Liver (tissue), 9 donors: ENCODE results near the gene SNAPC4. TPM values are rescaled to one million over a fixed set of nuclear protein-coding genes. Genes with fewer than 3 reads are reported as not detected.

Source experiments
- DNase-seq: peaks from one replicate; pipeline ENCODE4 v3.0.0-alpha.2; 2017; ENCODE audit warnings: low spot score
- H3K27ac ChIP-seq, 2 donors: one replicate each; pipeline ENCODE4 v1.7.0; 2013; ENCODE audit warnings: inconsistent platforms in 2 of 2, low read length in 2 of 2, control low read depth in 1 of 2, low read depth in 1 of 2, mild to moderate bottlenecking in 1 of 2
- H3K27me3 ChIP-seq, 4 donors: one replicate each; pipeline versions ENCODE4 v1.6.1 to v1.7.0; 2013; ENCODE audit warnings: low read length in 3 of 4, inconsistent platforms in 1 of 4, mild to moderate bottlenecking in 1 of 4, moderate library complexity in 1 of 4; ENCODE audit not compliant: control insufficient read depth in 4 of 4, insufficient read depth in 4 of 4
- H3K36me3 ChIP-seq, 4 donors: one replicate each; pipeline versions ENCODE4 v1.6.1 to v1.7.0; 2013; ENCODE audit warnings: low read length in 3 of 4, mild to moderate bottlenecking in 3 of 4, low read depth in 1 of 4, moderate library complexity in 1 of 4; ENCODE audit not compliant: control insufficient read depth in 4 of 4, insufficient read depth in 3 of 4
- H3K4me1 ChIP-seq, 4 donors: one replicate each; pipeline versions ENCODE4 v1.6.1 to v1.7.0; 2013; ENCODE audit warnings: low read length in 3 of 4, mild to moderate bottlenecking in 3 of 4, moderate library complexity in 1 of 4; ENCODE audit not compliant: control insufficient read depth in 4 of 4, insufficient read depth in 4 of 4
- H3K4me3 ChIP-seq, 3 donors: one replicate each; pipeline versions ENCODE4 v1.6.1 to v1.7.0; 2013; ENCODE audit warnings: low read length in 3 of 3, control low read depth in 1 of 3, low read depth in 1 of 3, mild to moderate bottlenecking in 1 of 3
- H3K9ac ChIP-seq, 2 donors: one replicate each; pipeline ENCODE4 v1.7.0; 2013; ENCODE audit warnings: low read length in 2 of 2, mild to moderate bottlenecking in 2 of 2, moderate library complexity in 2 of 2, control low read depth in 1 of 2, low read depth in 1 of 2
- H3K9me3 ChIP-seq, 4 donors: one replicate each; pipeline versions ENCODE4 v1.6.1 to v1.7.0; 2013; ENCODE audit warnings: low read length in 3 of 4; ENCODE audit not compliant: control insufficient read depth in 4 of 4
- ATF3 ChIP-seq: IDR thresholded peaks from 2 replicates; pipeline ENCODE4 v1.6.1; 2016; ENCODE audit warnings: antibody characterized with exemption
- EGR1 ChIP-seq, 2 donors: IDR thresholded peaks; 2 replicates each; pipeline ENCODE4 v1.6.1; 2016 to 2018; ENCODE audit warnings: antibody characterized with exemption in 2 of 2, low read depth in 2 of 2
- FOXA1 ChIP-seq: IDR thresholded peaks from 2 replicates; pipeline ENCODE4 v1.6.1; 2016; ENCODE audit warnings: antibody characterized with exemption
- FOXA2 ChIP-seq: IDR thresholded peaks from 2 replicates; pipeline ENCODE4 v1.6.1; 2016; ENCODE audit warnings: antibody characterized with exemption
- GABPA ChIP-seq, 2 donors: IDR thresholded peaks in 1 of 2; conservative IDR thresholded peaks in 1 of 2; 2 replicates each; pipeline ENCODE4 v1.6.1; 2016; ENCODE audit warnings: antibody characterized with exemption in 2 of 2, mild to moderate bottlenecking in 1 of 2, moderate library complexity in 1 of 2
- HNF4A ChIP-seq, 2 donors: conservative IDR thresholded peaks; 2 replicates each; pipeline ENCODE4 v1.6.1; 2016; ENCODE audit warnings: antibody characterized with exemption in 2 of 2, mild to moderate bottlenecking in 2 of 2
- HNF4G ChIP-seq: IDR thresholded peaks from 2 replicates; pipeline ENCODE4 v1.6.1; 2016; ENCODE audit warnings: antibody characterized with exemption
- JUND ChIP-seq, 2 donors: IDR thresholded peaks; 2 replicates each; pipeline ENCODE4 v1.6.1; 2016; ENCODE audit warnings: antibody characterized with exemption in 2 of 2
- MAX ChIP-seq: IDR thresholded peaks from 2 replicates; pipeline ENCODE4 v1.6.1; 2016; ENCODE audit warnings: antibody characterized with exemption
- NR2F2 ChIP-seq: IDR thresholded peaks from 2 replicates; pipeline ENCODE4 v1.6.1; 2016; ENCODE audit warnings: antibody characterized with exemption
- RAD21 ChIP-seq, 2 donors: IDR thresholded peaks; 2 replicates each; pipeline ENCODE4 v1.6.1; 2016; ENCODE audit warnings: antibody characterized with exemption in 2 of 2, mild to moderate bottlenecking in 2 of 2
- RXRA ChIP-seq, 2 donors: IDR thresholded peaks; 2 replicates each; pipeline ENCODE4 v1.6.1; 2017 to 2018; ENCODE audit warnings: antibody characterized with exemption in 2 of 2, mild to moderate bottlenecking in 1 of 2
- SP1 ChIP-seq: IDR thresholded peaks from 2 replicates; pipeline ENCODE4 v1.6.1; 2018; ENCODE audit warnings: antibody characterized with exemption, mild to moderate bottlenecking
- YY1 ChIP-seq: IDR thresholded peaks from 2 replicates; pipeline ENCODE4 v1.6.1; 2016; ENCODE audit warnings: antibody characterized with exemption, mild to moderate bottlenecking
- WGBS: extraction: QIAGEN DNeasy Blood & Tissue Kit; methylation state at CpG from one replicate; pipeline ENCODE4 v1.1.7; 2013; 5-methylcytosine and 5-hydroxymethylcytosine counted together
- polyA plus RNA-seq, 2 donors: library from polyadenylated mRNA; stranded (reverse) in 1 of 2; unstranded in 1 of 2; fragments of 200-250 nt in 1 of 2; fragments of >200 nt in 1 of 2; fragmentation: Nextera tagmentation in 1 of 2; extraction: Ambion mirVana in 1 of 2; gene quantifications; one replicate each; pipeline versions ENCODE4 v1.2.1 to v1.2.3, GENCODE V29; 2013 to 2015
- total RNA-seq, 2 donors: library from RNA; depleted of rRNA; stranded (reverse); fragments of >200 nt; gene quantifications; one replicate each; pipeline ENCODE4 v1.2.3, GENCODE V29; 2014
- TF ChIP-seq, protein P1 (sequence below): IDR thresholded peaks from 2 replicates; pipeline ENCODE4 v1.6.1; 2016; ENCODE audit warnings: antibody characterized with exemption, mild to moderate bottlenecking
- TF ChIP-seq, protein P2 (sequence below): fragments of 150-350 bp; IDR thresholded peaks from 2 replicates; pipeline ENCODE4 v1.5.1; 2017; ENCODE audit warnings: improper control_type of control experiment, low read depth, low read length; ENCODE audit not compliant: missing input control
- TF ChIP-seq, protein P3 (sequence below): IDR thresholded peaks from 2 replicates; pipeline ENCODE4 v1.6.1; 2016; ENCODE audit warnings: antibody characterized with exemption
- donor health status: healthy.
- donor health status: healthy.
- donor health status: healthy.
- donor health status: healthy.
- donor health status: healthy.

The SNAPC4 gene
- total and polyA plus RNA-seq, 4 donors, result 0.75 to 4.2 (median 3.1) TPM

GRCh38 chr9:136448655-136449054, 48.7 kb upstream of the SNAPC4 start:
- TF ChIP-seq ATF3 (no peak), EGR1 (IDR thresholded peaks at IDR 0.05; ENCODE audit: low read depth in 2 of 2) (no peak), GABPA (IDR thresholded peaks at IDR 0.05 in 1 of 2, conservative IDR thresholded peaks at IDR 0.05 in 1 of 2) (no peak), NR2F2 (no peak), YY1 (no peak), FOXA2 (no peak), RXRA (IDR thresholded peaks at IDR 0.05) (no peak)
- TF ChIP-seq, protein P1, sequence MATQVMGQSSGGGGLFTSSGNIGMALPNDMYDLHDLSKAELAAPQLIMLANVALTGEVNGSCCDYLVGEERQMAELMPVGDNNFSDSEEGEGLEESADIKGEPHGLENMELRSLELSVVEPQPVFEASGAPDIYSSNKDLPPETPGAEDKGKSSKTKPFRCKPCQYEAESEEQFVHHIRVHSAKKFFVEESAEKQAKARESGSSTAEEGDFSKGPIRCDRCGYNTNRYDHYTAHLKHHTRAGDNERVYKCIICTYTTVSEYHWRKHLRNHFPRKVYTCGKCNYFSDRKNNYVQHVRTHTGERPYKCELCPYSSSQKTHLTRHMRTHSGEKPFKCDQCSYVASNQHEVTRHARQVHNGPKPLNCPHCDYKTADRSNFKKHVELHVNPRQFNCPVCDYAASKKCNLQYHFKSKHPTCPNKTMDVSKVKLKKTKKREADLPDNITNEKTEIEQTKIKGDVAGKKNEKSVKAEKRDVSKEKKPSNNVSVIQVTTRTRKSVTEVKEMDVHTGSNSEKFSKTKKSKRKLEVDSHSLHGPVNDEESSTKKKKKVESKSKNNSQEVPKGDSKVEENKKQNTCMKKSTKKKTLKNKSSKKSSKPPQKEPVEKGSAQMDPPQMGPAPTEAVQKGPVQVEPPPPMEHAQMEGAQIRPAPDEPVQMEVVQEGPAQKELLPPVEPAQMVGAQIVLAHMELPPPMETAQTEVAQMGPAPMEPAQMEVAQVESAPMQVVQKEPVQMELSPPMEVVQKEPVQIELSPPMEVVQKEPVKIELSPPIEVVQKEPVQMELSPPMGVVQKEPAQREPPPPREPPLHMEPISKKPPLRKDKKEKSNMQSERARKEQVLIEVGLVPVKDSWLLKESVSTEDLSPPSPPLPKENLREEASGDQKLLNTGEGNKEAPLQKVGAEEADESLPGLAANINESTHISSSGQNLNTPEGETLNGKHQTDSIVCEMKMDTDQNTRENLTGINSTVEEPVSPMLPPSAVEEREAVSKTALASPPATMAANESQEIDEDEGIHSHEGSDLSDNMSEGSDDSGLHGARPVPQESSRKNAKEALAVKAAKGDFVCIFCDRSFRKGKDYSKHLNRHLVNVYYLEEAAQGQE, result no peak
- H3K9ac ChIP-seq, result no peak overlapping the region
- H3K9me3 ChIP-seq, result no peaks in the 10 kb centered on the region
- WGBS, result 94% methylated on average over 3 of the region's 3 CpGs
- H3K27ac ChIP-seq, result no peak overlapping the region
- peaks cover 26 to 86% (median 73%) of the 10 kb centered on the region in 4 donors for H3K36me3 ChIP-seq
- no peak overlapping the region for H3K4me3 ChIP-seq
- no peaks in the 10 kb centered on the region for H3K27me3 ChIP-seq
- H3K4me1 ChIP-seq, result no peaks in the 10 kb centered on the region
- no peak for DNase-seq

DNA sequence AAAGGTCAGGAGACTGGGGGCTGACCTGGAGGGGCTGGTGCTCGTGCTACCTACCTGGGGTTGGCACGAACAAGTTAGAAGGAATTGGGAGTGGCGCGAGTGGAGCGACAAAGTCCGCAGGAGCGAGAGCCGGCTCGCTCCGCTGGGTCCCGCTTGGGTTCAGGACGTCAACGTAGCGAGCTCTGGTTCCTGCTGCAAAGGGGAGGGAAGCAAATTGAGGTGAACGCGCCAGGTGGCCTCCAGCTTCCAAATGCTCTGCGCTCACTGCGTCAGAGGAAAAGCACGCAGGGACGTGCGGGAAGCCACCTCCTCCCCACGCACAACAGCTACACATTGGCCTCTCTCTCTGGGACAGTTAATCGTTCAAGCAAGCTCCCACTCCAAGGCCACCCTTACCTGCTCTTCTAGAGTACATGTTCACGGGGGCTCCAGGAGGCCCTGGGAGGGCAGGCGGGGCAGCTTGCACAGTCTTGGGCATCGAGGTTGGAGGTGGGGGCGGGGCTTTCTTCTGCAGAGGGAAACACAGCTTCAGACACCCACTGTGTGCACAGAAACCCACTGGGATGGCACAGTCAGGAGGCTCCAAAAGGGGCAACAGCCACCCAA, 47.3 kb upstream of the SNAPC4 start:
- WGBS, result 95% methylated on average over 27 of the region's 27 CpGs
- H3K4me1 ChIP-seq, result peaks cover 2 to 11% (median 9%) of the 10 kb centered on the region in 4 donors
- H3K36me3 ChIP-seq, result peaks cover 32 to 92% (median 72%) of the 10 kb centered on the region in 4 donors
- no peak for DNase-seq
- H3K27me3 ChIP-seq, result no peaks in the 10 kb centered on the region
- H3K9ac ChIP-seq, result no peak overlapping the region
- no peak for TF ChIP-seq GABPA (IDR thresholded peaks at IDR 0.05 in 1 of 2, conservative IDR thresholded peaks at IDR 0.05 in 1 of 2)
- TF ChIP-seq HNF4A (conservative IDR thresholded peaks at IDR 0.05), result no peak
- TF ChIP-seq, protein P2, sequence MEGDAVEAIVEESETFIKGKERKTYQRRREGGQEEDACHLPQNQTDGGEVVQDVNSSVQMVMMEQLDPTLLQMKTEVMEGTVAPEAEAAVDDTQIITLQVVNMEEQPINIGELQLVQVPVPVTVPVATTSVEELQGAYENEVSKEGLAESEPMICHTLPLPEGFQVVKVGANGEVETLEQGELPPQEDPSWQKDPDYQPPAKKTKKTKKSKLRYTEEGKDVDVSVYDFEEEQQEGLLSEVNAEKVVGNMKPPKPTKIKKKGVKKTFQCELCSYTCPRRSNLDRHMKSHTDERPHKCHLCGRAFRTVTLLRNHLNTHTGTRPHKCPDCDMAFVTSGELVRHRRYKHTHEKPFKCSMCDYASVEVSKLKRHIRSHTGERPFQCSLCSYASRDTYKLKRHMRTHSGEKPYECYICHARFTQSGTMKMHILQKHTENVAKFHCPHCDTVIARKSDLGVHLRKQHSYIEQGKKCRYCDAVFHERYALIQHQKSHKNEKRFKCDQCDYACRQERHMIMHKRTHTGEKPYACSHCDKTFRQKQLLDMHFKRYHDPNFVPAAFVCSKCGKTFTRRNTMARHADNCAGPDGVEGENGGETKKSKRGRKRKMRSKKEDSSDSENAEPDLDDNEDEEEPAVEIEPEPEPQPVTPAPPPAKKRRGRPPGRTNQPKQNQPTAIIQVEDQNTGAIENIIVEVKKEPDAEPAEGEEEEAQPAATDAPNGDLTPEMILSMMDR, result no peak
- no peaks in the 10 kb centered on the region for H3K9me3 ChIP-seq
- no peak overlapping the region for H3K4me3 ChIP-seq
- H3K27ac ChIP-seq, result no peak overlapping the region

GRCh38 chr9:136445799-136446198, 45.8 kb upstream of the SNAPC4 start:
- H3K9me3 ChIP-seq, result no peaks in the 10 kb centered on the region
- H3K4me3 ChIP-seq, result no peak overlapping the region
- 87% methylated on average over 7 of the region's 7 CpGs for WGBS
- H3K9ac ChIP-seq, result no peak overlapping the region
- H3K27me3 ChIP-seq, result no peaks in the 10 kb centered on the region
- no peak for DNase-seq
- H3K4me1 ChIP-seq, result peaks cover 3 to 26% (median 23%) of the 10 kb centered on the region in 4 donors
- H3K36me3 ChIP-seq, result peaks cover 28 to 87% (median 63%) of the 10 kb centered on the region in 4 donors
- H3K27ac ChIP-seq, result no peak overlapping the region
- no peak for TF ChIP-seq HNF4A (conservative IDR thresholded peaks at IDR 0.05)
- no peak for TF ChIP-seq RAD21 (IDR thresholded peaks at IDR 0.05)
- no peak for TF ChIP-seq SP1
- no peak for TF ChIP-seq FOXA1
- TF ChIP-seq GABPA (IDR thresholded peaks at IDR 0.05 in 1 of 2, conservative IDR thresholded peaks at IDR 0.05 in 1 of 2), result no peak
- TF ChIP-seq NR2F2, result no peak
- no peak for TF ChIP-seq JUND (IDR thresholded peaks at IDR 0.05)
- TF ChIP-seq MAX, result no peak
- no peak for TF ChIP-seq FOXA2
- no peak for TF ChIP-seq YY1
- TF ChIP-seq, protein P3, sequence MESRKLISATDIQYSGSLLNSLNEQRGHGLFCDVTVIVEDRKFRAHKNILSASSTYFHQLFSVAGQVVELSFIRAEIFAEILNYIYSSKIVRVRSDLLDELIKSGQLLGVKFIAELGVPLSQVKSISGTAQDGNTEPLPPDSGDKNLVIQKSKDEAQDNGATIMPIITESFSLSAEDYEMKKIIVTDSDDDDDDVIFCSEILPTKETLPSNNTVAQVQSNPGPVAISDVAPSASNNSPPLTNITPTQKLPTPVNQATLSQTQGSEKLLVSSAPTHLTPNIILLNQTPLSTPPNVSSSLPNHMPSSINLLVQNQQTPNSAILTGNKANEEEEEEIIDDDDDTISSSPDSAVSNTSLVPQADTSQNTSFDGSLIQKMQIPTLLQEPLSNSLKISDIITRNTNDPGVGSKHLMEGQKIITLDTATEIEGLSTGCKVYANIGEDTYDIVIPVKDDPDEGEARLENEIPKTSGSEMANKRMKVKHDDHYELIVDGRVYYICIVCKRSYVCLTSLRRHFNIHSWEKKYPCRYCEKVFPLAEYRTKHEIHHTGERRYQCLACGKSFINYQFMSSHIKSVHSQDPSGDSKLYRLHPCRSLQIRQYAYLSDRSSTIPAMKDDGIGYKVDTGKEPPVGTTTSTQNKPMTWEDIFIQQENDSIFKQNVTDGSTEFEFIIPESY, result no peak
- TF ChIP-seq HNF4G, result no peak
